ENCODE measurements around the gene NLRC5.
"Not testable (repeated sequence)": the region's sequence is repeated elsewhere in the genome, so short reads cannot be mapped to it uniquely, and the experiment has no call there.

GRCh38 chr16:57099965-57100364 lies 110.6 kb downstream of the NLRC5 start:
- not testable (repeated sequence) for TF ChIP-seq CTCF (IDR thresholded peaks at IDR 0.05; ENCODE audit: insufficient read depth, low read length, poor library complexity, severe bottlenecking); EZH2phosphoT487 (conservative IDR thresholded peaks at IDR 0.05; ENCODE audit: low read length)
